ENCODE data around the gene C19orf25.
"Not testable (repeated sequence)": the region's sequence is repeated elsewhere in the genome, so short reads cannot be mapped to it uniquely, and the experiment has no call there.

Gene C19orf25

GRCh38 chr19:1503925-1504773, 25.1 kb upstream of the C19orf25 start:
- Histone ChIP-seq H3K4me3 (ENCODE audit: low read depth, low read length) (peak overlapping the region; percentile 49), H3K27me3 (ENCODE audit: control insufficient read depth, insufficient read depth, low read length) (peaks cover 42% of the 10 kb centered on the region), H3K9me3 (ENCODE audit: control insufficient read depth, insufficient read depth, low read depth, low read length) (peaks cover 4% of the 10 kb centered on the region), H3K36me3 (ENCODE audit: control insufficient read depth, insufficient read depth, low read length) (no peaks in the 10 kb centered on the region), H3K27ac (ENCODE audit: low read depth, low read length) (no peak overlapping the region), H3K9ac (ENCODE audit: low read length) (no peak overlapping the region), H3K4me1 (ENCODE audit: control insufficient read depth, insufficient read depth, low read length) (peaks cover 7% of the 10 kb centered on the region; the same call in 1 of the 2 replicates)

- H3K4me3 ChIP-seq (ENCODE audit: low read depth, low read length), result peak overlapping the region; percentile 49
- H3K27ac ChIP-seq (ENCODE audit: low read depth, low read length), result no peak overlapping the region
- H3K4me1 ChIP-seq (ENCODE audit: control insufficient read depth, insufficient read depth, low read length), result peaks cover 7% of the 10 kb centered on the region; the same call in 1 of the 2 replicates
- no peak overlapping the region for H3K9ac ChIP-seq (ENCODE audit: low read length)
- no peaks in the 10 kb centered on the region for H3K36me3 ChIP-seq (ENCODE audit: control insufficient read depth, insufficient read depth, low read length)
- peaks cover 4% of the 10 kb centered on the region for H3K9me3 ChIP-seq (ENCODE audit: control insufficient read depth, insufficient read depth, low read depth, low read length)
- peaks cover 41% of the 10 kb centered on the region for H3K27me3 ChIP-seq (ENCODE audit: control insufficient read depth, insufficient read depth, low read length)
These were observed 24.3 kb upstream of the C19orf25 start for GRCh38 chr19:1503089-1503924.

- H3K4me3 ChIP-seq (ENCODE audit: low read depth, low read length), result peak overlapping the region; percentile 49; the same call in 1 of the 2 replicates
These were observed 23.5 kb upstream of the C19orf25 start for GRCh38 chr19:1502433-1503088.

GRCh38 chr19:1501200-1501595, 22.2 kb upstream of the C19orf25 start:
- H3K27me3 ChIP-seq (ENCODE audit: control insufficient read depth, insufficient read depth, low read length), result peaks cover 40% of the 10 kb centered on the region
- peaks cover 4% of the 10 kb centered on the region; the same call in 1 of the 2 replicates for H3K4me1 ChIP-seq (ENCODE audit: control insufficient read depth, insufficient read depth, low read length)
- H3K36me3 ChIP-seq (ENCODE audit: control insufficient read depth, insufficient read depth, low read length), result no peaks in the 10 kb centered on the region
- no peak overlapping the region for H3K27ac ChIP-seq (ENCODE audit: low read depth, low read length)
- peaks cover 4% of the 10 kb centered on the region for H3K9me3 ChIP-seq (ENCODE audit: control insufficient read depth, insufficient read depth, low read depth, low read length)
- H3K9ac ChIP-seq (ENCODE audit: low read length), result no peak overlapping the region
- H3K4me3 ChIP-seq (ENCODE audit: low read depth, low read length), result no peak overlapping the region

More at GRCh38 chr19:1502433-1503088, 23.5 kb upstream of the C19orf25 start:
- H3K9me3 ChIP-seq (ENCODE audit: control insufficient read depth, insufficient read depth, low read depth, low read length), result peaks cover 4% of the 10 kb centered on the region
- peaks cover 41% of the 10 kb centered on the region for H3K27me3 ChIP-seq (ENCODE audit: control insufficient read depth, insufficient read depth, low read length)
- H3K9ac ChIP-seq (ENCODE audit: low read length), result no peak overlapping the region
- H3K27ac ChIP-seq (ENCODE audit: low read depth, low read length), result no peak overlapping the region
- peaks cover 7% of the 10 kb centered on the region; the same call in 1 of the 2 replicates for H3K4me1 ChIP-seq (ENCODE audit: control insufficient read depth, insufficient read depth, low read length)
- no peaks in the 10 kb centered on the region for H3K36me3 ChIP-seq (ENCODE audit: control insufficient read depth, insufficient read depth, low read length)

- not testable (repeated sequence) for H3K4me3 ChIP-seq (ENCODE audit: low read depth, low read length); H3K4me1 ChIP-seq (ENCODE audit: control insufficient read depth, insufficient read depth, low read length); H3K9ac ChIP-seq (ENCODE audit: low read length); H3K27ac ChIP-seq (ENCODE audit: low read depth, low read length); H3K9me3 ChIP-seq (ENCODE audit: control insufficient read depth, insufficient read depth, low read depth, low read length); H3K36me3 ChIP-seq (ENCODE audit: control insufficient read depth, insufficient read depth, low read length)
- peaks cover 32% of the 10 kb centered on the region for H3K27me3 ChIP-seq (ENCODE audit: control insufficient read depth, insufficient read depth, low read length)
These were observed 20.2 kb upstream of the C19orf25 start for GRCh38 chr19:1499231-1499630.

GRCh38 chr19:1497578-1498235, 18.7 kb upstream of the C19orf25 start:
- no peak overlapping the region for H3K4me3 ChIP-seq (ENCODE audit: low read depth, low read length)
- H3K27me3 ChIP-seq (ENCODE audit: control insufficient read depth, insufficient read depth, low read length), result peaks cover 32% of the 10 kb centered on the region
- no peaks in the 10 kb centered on the region for H3K36me3 ChIP-seq (ENCODE audit: control insufficient read depth, insufficient read depth, low read length)
- H3K9ac ChIP-seq (ENCODE audit: low read length), result no peak overlapping the region
- H3K4me1 ChIP-seq (ENCODE audit: control insufficient read depth, insufficient read depth, low read length), result no peaks in the 10 kb centered on the region
- peaks cover 4% of the 10 kb centered on the region for H3K9me3 ChIP-seq (ENCODE audit: control insufficient read depth, insufficient read depth, low read depth, low read length)
- no peak overlapping the region for H3K27ac ChIP-seq (ENCODE audit: low read depth, low read length)

GRCh38 chr19:1496714-1497577, 17.9 kb upstream of the C19orf25 start:
- no peaks in the 10 kb centered on the region for H3K4me1 ChIP-seq (ENCODE audit: control insufficient read depth, insufficient read depth, low read length)
- H3K9ac ChIP-seq (ENCODE audit: low read length), result no peak overlapping the region
- no peak overlapping the region for H3K4me3 ChIP-seq (ENCODE audit: low read depth, low read length)
- peaks cover 4% of the 10 kb centered on the region for H3K9me3 ChIP-seq (ENCODE audit: control insufficient read depth, insufficient read depth, low read depth, low read length)
- H3K27me3 ChIP-seq (ENCODE audit: control insufficient read depth, insufficient read depth, low read length), result peaks cover 33% of the 10 kb centered on the region
- no peak overlapping the region for H3K27ac ChIP-seq (ENCODE audit: low read depth, low read length)
- no peaks in the 10 kb centered on the region for H3K36me3 ChIP-seq (ENCODE audit: control insufficient read depth, insufficient read depth, low read length)

- Histone ChIP-seq H3K27me3 (ENCODE audit: control insufficient read depth, insufficient read depth, low read length) (peaks cover 42% of the 10 kb centered on the region), H3K9me3 (ENCODE audit: control insufficient read depth, insufficient read depth, low read depth, low read length) (peaks cover 4% of the 10 kb centered on the region), H3K4me1 (ENCODE audit: control insufficient read depth, insufficient read depth, low read length) (no peaks in the 10 kb centered on the region), H3K9ac (ENCODE audit: low read length) (no peak overlapping the region), H3K27ac (ENCODE audit: low read depth, low read length) (no peak overlapping the region), H3K36me3 (ENCODE audit: control insufficient read depth, insufficient read depth, low read length) (no peaks in the 10 kb centered on the region), H3K4me3 (ENCODE audit: low read depth, low read length) (no peak overlapping the region)
These were observed 17.0 kb upstream of the C19orf25 start for GRCh38 chr19:1495799-1496713.

GRCh38 chr19:1495051-1495798, 16.2 kb upstream of the C19orf25 start:
- peaks cover 43% of the 10 kb centered on the region for H3K27me3 ChIP-seq (ENCODE audit: control insufficient read depth, insufficient read depth, low read length)
- H3K36me3 ChIP-seq (ENCODE audit: control insufficient read depth, insufficient read depth, low read length), result no peaks in the 10 kb centered on the region
- no peaks in the 10 kb centered on the region for H3K4me1 ChIP-seq (ENCODE audit: control insufficient read depth, insufficient read depth, low read length)
- H3K9me3 ChIP-seq (ENCODE audit: control insufficient read depth, insufficient read depth, low read depth, low read length), result peaks cover 4% of the 10 kb centered on the region
- H3K4me3 ChIP-seq (ENCODE audit: low read depth, low read length), result no peak overlapping the region
- no peak overlapping the region for H3K27ac ChIP-seq (ENCODE audit: low read depth, low read length)
- no peak overlapping the region for H3K9ac ChIP-seq (ENCODE audit: low read length)
